SK-N-SH (cell line): ENCODE measurements around the gene PRPH.
"Not testable (repeated sequence)": the region's sequence is repeated elsewhere in the genome, so short reads cannot be mapped to it uniquely, and the experiment has no call there.

Source experiments
- EP300 ChIP-seq, 2 experiments: IDR thresholded peaks; 2 replicates each; pipeline versions ENCODE4 v1.4.0 to v1.6.1; 2012; ENCODE audit warnings: borderline replicate concordance in 1 of 2, low read depth in 1 of 2, low read length in 1 of 2
- RXRA ChIP-seq: IDR thresholded peaks from 2 replicates; pipeline ENCODE4 v1.4.0; 2012; ENCODE audit warnings: low read depth, mild to moderate bottlenecking, borderline replicate concordance
- TF ChIP-seq, protein P1 (sequence below): fragments of 200-600 bp; sonication (generic); IDR thresholded peaks from 2 replicates; pipeline ENCODE4 v1.6.1; 2017; ENCODE audit warnings: antibody characterized with exemption, mild to moderate bottlenecking, moderate library complexity
- TF ChIP-seq, protein P2 (sequence below): IDR thresholded peaks from 2 replicates; pipeline ENCODE4 v1.6.1; 2012; ENCODE audit warnings: mild to moderate bottlenecking, low read depth, low read length, moderate library complexity

DNA sequence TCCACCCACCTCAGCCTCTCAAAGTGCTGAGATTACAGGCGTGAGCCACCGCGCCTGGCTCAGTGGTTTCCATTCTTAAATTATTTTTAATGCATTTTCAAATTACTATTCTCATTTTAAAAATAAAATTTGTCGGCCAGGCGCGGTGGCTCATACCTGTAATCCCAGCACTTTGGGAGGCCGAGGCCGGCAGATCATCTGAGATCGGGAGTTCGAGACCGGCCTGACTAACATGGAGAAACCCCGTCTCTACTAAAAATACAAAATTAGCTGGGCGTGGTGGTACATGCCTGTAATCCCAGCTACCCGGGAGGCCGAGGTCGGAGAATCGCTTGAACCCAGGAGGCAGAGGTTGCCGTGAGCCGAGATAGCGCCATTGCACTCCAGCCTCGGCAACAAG is 38.8 kb downstream of the PRPH start:
- TF ChIP-seq, protein P1, sequence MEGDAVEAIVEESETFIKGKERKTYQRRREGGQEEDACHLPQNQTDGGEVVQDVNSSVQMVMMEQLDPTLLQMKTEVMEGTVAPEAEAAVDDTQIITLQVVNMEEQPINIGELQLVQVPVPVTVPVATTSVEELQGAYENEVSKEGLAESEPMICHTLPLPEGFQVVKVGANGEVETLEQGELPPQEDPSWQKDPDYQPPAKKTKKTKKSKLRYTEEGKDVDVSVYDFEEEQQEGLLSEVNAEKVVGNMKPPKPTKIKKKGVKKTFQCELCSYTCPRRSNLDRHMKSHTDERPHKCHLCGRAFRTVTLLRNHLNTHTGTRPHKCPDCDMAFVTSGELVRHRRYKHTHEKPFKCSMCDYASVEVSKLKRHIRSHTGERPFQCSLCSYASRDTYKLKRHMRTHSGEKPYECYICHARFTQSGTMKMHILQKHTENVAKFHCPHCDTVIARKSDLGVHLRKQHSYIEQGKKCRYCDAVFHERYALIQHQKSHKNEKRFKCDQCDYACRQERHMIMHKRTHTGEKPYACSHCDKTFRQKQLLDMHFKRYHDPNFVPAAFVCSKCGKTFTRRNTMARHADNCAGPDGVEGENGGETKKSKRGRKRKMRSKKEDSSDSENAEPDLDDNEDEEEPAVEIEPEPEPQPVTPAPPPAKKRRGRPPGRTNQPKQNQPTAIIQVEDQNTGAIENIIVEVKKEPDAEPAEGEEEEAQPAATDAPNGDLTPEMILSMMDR, result not testable (repeated sequence)
- TF ChIP-seq, protein P2, sequence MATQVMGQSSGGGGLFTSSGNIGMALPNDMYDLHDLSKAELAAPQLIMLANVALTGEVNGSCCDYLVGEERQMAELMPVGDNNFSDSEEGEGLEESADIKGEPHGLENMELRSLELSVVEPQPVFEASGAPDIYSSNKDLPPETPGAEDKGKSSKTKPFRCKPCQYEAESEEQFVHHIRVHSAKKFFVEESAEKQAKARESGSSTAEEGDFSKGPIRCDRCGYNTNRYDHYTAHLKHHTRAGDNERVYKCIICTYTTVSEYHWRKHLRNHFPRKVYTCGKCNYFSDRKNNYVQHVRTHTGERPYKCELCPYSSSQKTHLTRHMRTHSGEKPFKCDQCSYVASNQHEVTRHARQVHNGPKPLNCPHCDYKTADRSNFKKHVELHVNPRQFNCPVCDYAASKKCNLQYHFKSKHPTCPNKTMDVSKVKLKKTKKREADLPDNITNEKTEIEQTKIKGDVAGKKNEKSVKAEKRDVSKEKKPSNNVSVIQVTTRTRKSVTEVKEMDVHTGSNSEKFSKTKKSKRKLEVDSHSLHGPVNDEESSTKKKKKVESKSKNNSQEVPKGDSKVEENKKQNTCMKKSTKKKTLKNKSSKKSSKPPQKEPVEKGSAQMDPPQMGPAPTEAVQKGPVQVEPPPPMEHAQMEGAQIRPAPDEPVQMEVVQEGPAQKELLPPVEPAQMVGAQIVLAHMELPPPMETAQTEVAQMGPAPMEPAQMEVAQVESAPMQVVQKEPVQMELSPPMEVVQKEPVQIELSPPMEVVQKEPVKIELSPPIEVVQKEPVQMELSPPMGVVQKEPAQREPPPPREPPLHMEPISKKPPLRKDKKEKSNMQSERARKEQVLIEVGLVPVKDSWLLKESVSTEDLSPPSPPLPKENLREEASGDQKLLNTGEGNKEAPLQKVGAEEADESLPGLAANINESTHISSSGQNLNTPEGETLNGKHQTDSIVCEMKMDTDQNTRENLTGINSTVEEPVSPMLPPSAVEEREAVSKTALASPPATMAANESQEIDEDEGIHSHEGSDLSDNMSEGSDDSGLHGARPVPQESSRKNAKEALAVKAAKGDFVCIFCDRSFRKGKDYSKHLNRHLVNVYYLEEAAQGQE, result not testable (repeated sequence)
- not testable (repeated sequence) for TF ChIP-seq EP300 (IDR thresholded peaks at IDR 0.05; ENCODE audit: borderline replicate concordance in 1 of 2, low read depth in 1 of 2, low read length in 1 of 2); RXRA
